Measurements from ENCODE around the gene TOPAZ1. TPM values are rescaled to one million over a fixed set of nuclear protein-coding genes. Genes with fewer than 3 reads are reported as not detected.
A peak's percentile ranks its signal among the peaks of the same experiment; 100 is the strongest.

The TOPAZ1 gene
- total and polyA plus RNA-seq, 9 of the 15 experiments (the other 6 are each of a cell fraction or from before 2014, with no cell fraction given), result 0.01 TPM; not detected in 8

GRCh38 chr3:44338828-44339127 lies 97.1 kb downstream of the TOPAZ1 start (continued):
- TF ChIP-seq RBM14 (IDR thresholded peaks at IDR 0.05; ENCODE audit: borderline replicate concordance, insufficient read depth, low read depth, low read length), result no peak
- TF ChIP-seq ZEB2 (IDR thresholded peaks at IDR 0.05), result 0 out of 2 replicates have a peak, but pooled peaks have one; percentile 14
- peak; percentile 3; the same call in 1 of the 2 replicates for TF ChIP-seq TCF3 (CRISPR knock-in tag; IDR thresholded peaks at IDR 0.05)
- TF ChIP-seq ELF1 (tag; IDR thresholded peaks at IDR 0.05), result peak; percentile 22; the same call in 1 of the 2 replicates
- TF ChIP-seq PBX2 (CRISPR knock-in tag; IDR thresholded peaks at IDR 0.05; ENCODE audit: low read depth), result no peak
- no peak for TF ChIP-seq PBX2 (tag; conservative IDR thresholded peaks at IDR 0.05; ENCODE audit: low read depth)
- TF ChIP-seq NR2C1 (IDR thresholded peaks at IDR 0.05), result peak; percentile 11; the same call in 1 of the 2 replicates
- no peak for TF ChIP-seq NR2C1 (tag; IDR thresholded peaks at IDR 0.05)
- TF ChIP-seq MCM3 (IDR thresholded peaks at IDR 0.05), result no peak
- TF ChIP-seq ZNF282 (CRISPR knock-in tag; IDR thresholded peaks at IDR 0.05), result no peak
- TF ChIP-seq BRD9 (IDR thresholded peaks at IDR 0.05; ENCODE audit: low read depth, partially characterized antibody), result peak; percentile 52
- TF ChIP-seq CTCFL (IDR thresholded peaks at IDR 0.05; ENCODE audit: borderline replicate concordance, insufficient read depth, low read depth, low read length, poor library complexity, severe bottlenecking), result peak; percentile 44
- no peak for TF ChIP-seq SETDB1 (IDR thresholded peaks at IDR 0.05; ENCODE audit: low read length)

Measured in K562 (cell line).